ENCODE results near the gene RPS25. TPM values are rescaled to one million over a fixed set of nuclear protein-coding genes. Genes with fewer than 3 reads are reported as not detected.

The RPS25 gene
- total and polyA plus RNA-seq, 9 of the 15 experiments (the other 6 are each of a cell fraction or from before 2014, with no cell fraction given) = 1,553 to 5,486 (median 2,471) TPM

DNA sequence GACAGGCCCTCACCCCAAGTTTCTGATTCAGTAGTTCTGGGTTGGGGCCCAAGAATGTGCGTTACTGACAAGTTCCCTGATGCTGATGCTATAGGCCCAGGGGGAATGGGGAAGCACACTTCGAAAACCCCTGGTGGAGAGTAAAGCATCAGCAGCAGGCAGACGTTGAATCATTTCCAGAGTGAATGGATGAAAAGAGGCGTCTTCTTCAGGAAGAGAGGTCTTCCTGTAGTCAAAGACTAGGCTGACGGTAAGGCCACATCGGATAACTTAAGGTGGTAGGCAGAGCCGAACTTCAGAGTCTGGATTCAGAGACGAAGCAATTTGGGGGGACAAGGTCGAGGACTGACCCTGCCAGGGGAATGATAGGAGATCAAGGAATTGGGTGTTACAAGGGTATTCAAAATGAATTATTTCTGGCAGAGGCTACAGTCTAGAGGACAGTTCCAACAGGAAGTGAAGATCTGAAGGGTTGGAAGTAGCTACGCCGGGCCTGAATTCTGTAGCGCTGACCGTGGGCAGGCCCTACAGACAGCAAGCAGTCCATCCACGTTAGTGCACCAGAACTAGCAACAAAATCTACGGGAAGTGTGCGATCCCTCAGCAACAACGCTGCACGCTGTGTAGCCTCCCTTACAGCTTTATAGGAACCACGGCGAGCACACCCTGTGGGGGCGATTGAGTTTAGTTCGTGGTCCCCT is 21.1 kb downstream of the RPS25 start:
- intact Hi-C loops (cut with micrococcal nuclease) = no loop called here
- TF ChIP-seq HNRNPUL1 (IDR thresholded peaks at IDR 0.05; ENCODE audit: low read length) (no peak), BRD9 (IDR thresholded peaks at IDR 0.05; ENCODE audit: low read depth, partially characterized antibody) (no peak), RAD21 (CRISPR knock-in tag; conservative IDR thresholded peaks at IDR 0.05 in 1 of 2, IDR thresholded peaks at IDR 0.05 in 1 of 2) (no peak), TRIM28 (IDR thresholded peaks at IDR 0.05) (peak; percentile 37; the same call in 1 of the 2 replicates), PHTF2 (CRISPR knock-in tag; IDR thresholded peaks at IDR 0.05) (no peak), FOSL1 (tag; conservative IDR thresholded peaks at IDR 0.05) (no peak), HMG20A (CRISPR knock-in tag; conservative IDR thresholded peaks at IDR 0.05) (no peak), CREB1 (IDR thresholded peaks at IDR 0.05) (no peak), CREB1 (CRISPR knock-in tag; IDR thresholded peaks at IDR 0.05) (no peak), ZNF785 (CRISPR knock-in tag; IDR thresholded peaks at IDR 0.05) (no peak), ZC3H11A (IDR thresholded peaks at IDR 0.05; ENCODE audit: low read depth, low read length) (no peak), RBM34 (IDR thresholded peaks at IDR 0.05; ENCODE audit: borderline replicate concordance, insufficient read depth, low read length) (no peak), CHD1 (IDR thresholded peaks at IDR 0.05; ENCODE audit: low read length) (peak; percentile 19), SPI1 (IDR thresholded peaks at IDR 0.05; ENCODE audit: borderline replicate concordance, low read depth, low read length) (no peak), SAP30 (IDR thresholded peaks at IDR 0.05; ENCODE audit: borderline replicate concordance, insufficient read depth, low read depth, low read length, poor library complexity, severe bottlenecking) (peak; percentile 53), ZNF561 (CRISPR knock-in tag; conservative IDR thresholded peaks at IDR 0.05) (no peak), MAFK (IDR thresholded peaks at IDR 0.05; ENCODE audit: low read length) (no peak), ZNF146 (CRISPR knock-in tag; IDR thresholded peaks at IDR 0.05; ENCODE audit: unreplicated experiment) (no peak), RUNX1 (IDR thresholded peaks at IDR 0.05; ENCODE audit: low read depth) (no peak), ZNF764 (CRISPR knock-in tag; IDR thresholded peaks at IDR 0.05; ENCODE audit: low read depth) (no peak)
- TF ChIP-seq, protein P1, sequence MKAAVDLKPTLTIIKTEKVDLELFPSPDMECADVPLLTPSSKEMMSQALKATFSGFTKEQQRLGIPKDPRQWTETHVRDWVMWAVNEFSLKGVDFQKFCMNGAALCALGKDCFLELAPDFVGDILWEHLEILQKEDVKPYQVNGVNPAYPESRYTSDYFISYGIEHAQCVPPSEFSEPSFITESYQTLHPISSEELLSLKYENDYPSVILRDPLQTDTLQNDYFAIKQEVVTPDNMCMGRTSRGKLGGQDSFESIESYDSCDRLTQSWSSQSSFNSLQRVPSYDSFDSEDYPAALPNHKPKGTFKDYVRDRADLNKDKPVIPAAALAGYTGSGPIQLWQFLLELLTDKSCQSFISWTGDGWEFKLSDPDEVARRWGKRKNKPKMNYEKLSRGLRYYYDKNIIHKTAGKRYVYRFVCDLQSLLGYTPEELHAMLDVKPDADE (conservative IDR thresholded peaks at IDR 0.05; ENCODE audit: control insufficient read depth, low read depth, low read length) = no peak
- TF ChIP-seq, protein P2, sequence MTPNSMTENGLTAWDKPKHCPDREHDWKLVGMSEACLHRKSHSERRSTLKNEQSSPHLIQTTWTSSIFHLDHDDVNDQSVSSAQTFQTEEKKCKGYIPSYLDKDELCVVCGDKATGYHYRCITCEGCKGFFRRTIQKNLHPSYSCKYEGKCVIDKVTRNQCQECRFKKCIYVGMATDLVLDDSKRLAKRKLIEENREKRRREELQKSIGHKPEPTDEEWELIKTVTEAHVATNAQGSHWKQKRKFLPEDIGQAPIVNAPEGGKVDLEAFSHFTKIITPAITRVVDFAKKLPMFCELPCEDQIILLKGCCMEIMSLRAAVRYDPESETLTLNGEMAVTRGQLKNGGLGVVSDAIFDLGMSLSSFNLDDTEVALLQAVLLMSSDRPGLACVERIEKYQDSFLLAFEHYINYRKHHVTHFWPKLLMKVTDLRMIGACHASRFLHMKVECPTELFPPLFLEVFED (CRISPR knock-in tag; conservative IDR thresholded peaks at IDR 0.05) = no peak

More for the DNA sequence above, 21.1 kb downstream of the RPS25 start:
- ChIA-PET POLR2A (interaction anchor here (0.7 to 2.5 kb wide), 9 partner anchors 12 to 376 kb away, joined by 3 to 22 read pairs (median 4); partner anchors contain the start of genes RPS25 and TRAPPC4), CTCF (ENCODE audit: low intra/inter-chr PET ratio) (no interaction called here)
- Histone ChIP-seq H3K9me1 (ENCODE audit: control insufficient read depth, insufficient read depth, low read length) (no peaks in the 10 kb centered on the region), H3K4me2 (ENCODE audit: insufficient read depth, low read length) (peak overlapping the region; percentile 100), H3K36me3 (ENCODE audit: control insufficient read depth, insufficient read depth, low read length) (peaks cover 22% of the 10 kb centered on the region; the same call in 2 of the 3 replicates), H2AFZ (ENCODE audit: low read depth, low read length) (peak overlapping the region; percentile 90), H3K4me3 (peak overlapping the region; percentile 83), H3K27ac (ENCODE audit: extremely low read depth, low read depth, low read length) (peak overlapping the region; percentile 73), H3K9me3 (replicated peaks; ENCODE audit: control insufficient read depth, insufficient read depth, low read depth, low read length) (no peaks in the 10 kb centered on the region), H3K9ac (ENCODE audit: insufficient read depth in 1 of 2, low read depth in 2 of 2, low read length in 2 of 2) (peak overlapping the region; percentile 77 to 90), H4K20me1 (replicated peaks; ENCODE audit: control insufficient read depth, insufficient read depth, low read length) (no peaks in the 10 kb centered on the region), H3K79me2 (ENCODE audit: control insufficient read depth, insufficient read depth, low read length) (peaks cover 30% of the 10 kb centered on the region), H3K27me3 (ENCODE audit: control insufficient read depth in 2 of 2, insufficient read depth in 2 of 2, low read length in 2 of 2) (no peaks in the 10 kb centered on the region), H3K4me1 (replicated peaks in 1 of 2; ENCODE audit: control insufficient read depth in 2 of 2, insufficient read depth in 2 of 2, low read length in 2 of 2) (peaks cover 12 to 13% of the 10 kb centered on the region in 2 experiments; a peak in 4 of 5 replicates)
- FAIRE-seq = peak; percentile 71
- TSS peak; percentile 83 for BruUV-seq (replicated peaks)
- 5% methylated on average over 22 of the region's 22 CpGs for WGBS (ENCODE audit: insufficient coverage, low coverage, missing lambda C conversion rate)
- peak; percentile 55 to 60 (median 58) for DNase-seq (ENCODE audit: extremely low read depth in 1 of 4, low spot score in 3 of 4)
- in situ Hi-C loops (cut with MboI) = no loop called here
- ATAC-seq = peak; percentile 52

All from K562 (cell line).